Calu3 (cell line): ENCODE data around the gene NETO2. TPM values are rescaled to one million over a fixed set of nuclear protein-coding genes. Genes with fewer than 3 reads are reported as not detected.

Source experiments
- BruUV-seq: library from RNA; stranded (reverse); fragments of 400-500 nt; replicated peaks from 2 replicates; lab custom pipeline; 2021; lab: Mats Ljungman, UMichigan
- CTCF ChIA-PET: fragments of 300-600 bp; sonication (Branson Sonifier 250); formaldehyde crosslinking; loops from one replicate; lab custom pipeline; 2022; ENCODE audit warnings: antibody characterized with exemption; lab: Charles Lee
- DNase-seq: peaks from one replicate; pipeline ENCODE4 v3.0.0; 2022
- H3K27ac Mint-ChIP-seq: one replicate; pipeline ENCODE4 v1.8.0; 2022; ENCODE audit warnings: mixed read lengths; ENCODE audit not compliant: unreplicated experiment
- H3K27me3 Mint-ChIP-seq: one replicate; pipeline ENCODE4 v1.8.0; 2022; ENCODE audit warnings: mixed read lengths; ENCODE audit not compliant: unreplicated experiment
- H3K36me3 Mint-ChIP-seq: one replicate; pipeline ENCODE4 v1.8.0; 2022; ENCODE audit warnings: mild to moderate bottlenecking, moderate library complexity, mixed read lengths; ENCODE audit not compliant: insufficient read depth, unreplicated experiment
- H3K4me1 Mint-ChIP-seq: one replicate; pipeline ENCODE4 v1.8.0; 2022; ENCODE audit warnings: mild to moderate bottlenecking, low read depth, mixed read lengths; ENCODE audit not compliant: unreplicated experiment
- H3K4me3 Mint-ChIP-seq: one replicate; pipeline ENCODE4 v1.8.0; 2022; ENCODE audit warnings: mild to moderate bottlenecking, low read depth, moderate library complexity, mixed read lengths; ENCODE audit not compliant: unreplicated experiment
- H3K9me3 Mint-ChIP-seq: one replicate; pipeline ENCODE4 v1.8.0; 2022; ENCODE audit warnings: low read depth, mixed read lengths; ENCODE audit not compliant: unreplicated experiment
- CTCF ChIP-seq: fragments of 200-600 bp; IDR thresholded peaks from one replicate; pipeline ENCODE4 v1.8.0; 2022; ENCODE audit warnings: antibody characterized with exemption; ENCODE audit not compliant: unreplicated experiment
- intact Hi-C: fragments of 100-400 bp; cut with micrococcal nuclease; formaldehyde crosslinking; loops from one replicate; pipeline ENCODE4 v1.10.0; 2022; ENCODE audit not compliant: unreplicated experiment
- total RNA-seq: library from RNA; stranded (reverse); gene quantifications from 2 replicates; pipeline ENCODE4 v1.2.3, GENCODE V29; 2022

NETO2 gene
- total RNA-seq, 1 experiment from 2014 or later, result 83.5 TPM

- CTCF ChIA-PET, result interaction anchor here (0.7 to 2.0 kb wide), 16 partner anchors 10 to 1282 kb away, joined by 3 to 18 read pairs (median 4); partner anchors contain the start of gene NETO2
- DNase-seq, result peak; percentile 97
- H3K4me1 Mint-ChIP-seq, result no peaks in the 10 kb centered on the region
- peaks cover 9% of the 10 kb centered on the region for H3K36me3 Mint-ChIP-seq
- TF ChIP-seq CTCF, result peak; percentile 94
- BruUV-seq, result no TSS peak
- no peaks in the 10 kb centered on the region for H3K9me3 Mint-ChIP-seq
- intact Hi-C loops, result loop anchor here (2.0 to 5.0 kb wide), 2 partner anchors 104 to 1127 kb away; partner anchors contain the start of gene NETO2
- H3K27me3 Mint-ChIP-seq, result peaks cover 25% of the 10 kb centered on the region
- H3K27ac Mint-ChIP-seq, result no peak overlapping the region
- peak overlapping the region; percentile 76 for H3K4me3 Mint-ChIP-seq
These were observed 105.8 kb downstream of the NETO2 start for GRCh38 chr16:47037746-47038458.

DNA sequence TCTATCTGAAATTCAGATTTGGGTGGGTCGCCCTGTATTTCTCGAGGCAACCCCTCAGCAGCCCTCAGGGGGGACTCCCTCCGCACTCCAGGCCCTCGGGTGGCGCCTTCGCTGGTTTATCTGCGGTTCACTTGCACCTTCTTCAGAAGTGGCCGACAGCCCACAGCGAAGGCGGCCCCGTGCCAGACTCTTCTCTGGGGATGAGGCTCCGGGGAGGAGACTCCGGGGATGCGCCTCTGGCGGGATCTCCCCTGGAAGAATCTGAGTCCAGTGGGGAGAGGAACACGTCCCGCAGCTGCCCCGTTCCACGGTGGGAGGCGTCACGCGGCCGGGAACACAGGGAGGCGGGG lies 106.4 kb downstream of the NETO2 start:
- intact Hi-C loops, result loop anchor here (2.0 to 5.0 kb wide), 2 partner anchors 105 to 1127 kb away; partner anchors contain the start of gene NETO2
- no peak overlapping the region for H3K27ac Mint-ChIP-seq
- no peak for TF ChIP-seq CTCF

DNA sequence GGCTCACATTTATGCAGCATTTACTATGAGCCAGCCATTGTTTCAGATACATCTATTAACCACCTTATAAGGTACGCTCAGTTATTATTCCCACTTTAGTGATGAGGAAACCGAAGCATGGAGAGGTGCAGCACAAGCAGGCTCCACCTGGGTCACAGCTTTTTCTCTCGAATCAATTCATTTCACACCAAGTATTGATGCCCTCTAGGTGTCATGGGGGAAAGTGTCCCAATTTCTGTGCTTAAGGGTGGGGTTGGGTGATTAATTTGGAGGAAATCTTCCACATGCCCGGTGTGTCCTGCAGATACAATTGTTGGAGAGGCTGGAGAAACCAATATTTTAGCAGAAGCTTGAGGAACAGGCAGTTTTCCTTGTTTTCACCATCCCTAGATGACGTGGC lies 107.5 kb downstream of the NETO2 start:
- Mint-ChIP-seq H3K9me3 (no peaks in the 10 kb centered on the region), H3K4me3 (no peak overlapping the region), H3K27ac (no peak overlapping the region), H3K4me1 (no peaks in the 10 kb centered on the region), H3K27me3 (peaks cover 25% of the 10 kb centered on the region), H3K36me3 (peaks cover 9% of the 10 kb centered on the region)
- no TSS peak for BruUV-seq
- intact Hi-C loops, result loop anchor here (2.0 to 5.0 kb wide), 2 partner anchors 106 to 1129 kb away; partner anchors contain the start of gene NETO2
- DNase-seq, result no peak
- CTCF ChIA-PET, result interaction anchor here (0.7 to 1.1 kb wide), 2 partner anchors 458 to 1129 kb away, joined by 3 to 4 read pairs; no protein-coding TSS in a partner anchor
- TF ChIP-seq CTCF, result no peak

More for the DNA sequence above, 106.4 kb downstream of the NETO2 start:
- H3K27me3 Mint-ChIP-seq, result peaks cover 25% of the 10 kb centered on the region
- no TSS peak for BruUV-seq
- CTCF ChIA-PET, result interaction anchor here (0.7 to 2.0 kb wide), 14 partner anchors 10 to 1283 kb away, joined by 3 to 18 read pairs (median 6); partner anchors contain the start of gene NETO2
- peak; percentile 31 for DNase-seq
- no peaks in the 10 kb centered on the region for H3K9me3 Mint-ChIP-seq
- H3K4me1 Mint-ChIP-seq, result no peaks in the 10 kb centered on the region
- peak overlapping the region; percentile 76 for H3K4me3 Mint-ChIP-seq
- H3K36me3 Mint-ChIP-seq, result peaks cover 9% of the 10 kb centered on the region

- intact Hi-C loops, result loop anchor here (5.0 kb wide), 1 partner anchor 107 kb away; the partner anchor contains the start of gene NETO2
- CTCF ChIA-PET, result no interaction called here
- Mint-ChIP-seq H3K4me3 (no peak overlapping the region), H3K36me3 (peaks cover 9% of the 10 kb centered on the region), H3K9me3 (no peaks in the 10 kb centered on the region), H3K27me3 (peaks cover 25% of the 10 kb centered on the region), H3K4me1 (no peaks in the 10 kb centered on the region), H3K27ac (no peak overlapping the region)
- no peak for TF ChIP-seq CTCF
- BruUV-seq, result no TSS peak
- DNase-seq, result no peak
These were observed 108.3 kb downstream of the NETO2 start for GRCh38 chr16:47035436-47035835.
